ENCODE results near the gene POC1B. TPM values are rescaled to one million over a fixed set of nuclear protein-coding genes. Genes with fewer than 3 reads are reported as not detected.

The POC1B gene
- polyA plus RNA-seq, 1 donor (not counting 4 experiments of a cell fraction or from before 2014, with no cell fraction given): 16.4 TPM

- no peak for DNase-seq (ENCODE audit: low read depth, low spot score)
- Histone ChIP-seq H4K20me1 (ENCODE audit: control insufficient read depth, extremely low read depth, insufficient read depth, low read length) (no peaks in the 10 kb centered on the region), H3K27ac (ENCODE audit: control insufficient read depth, insufficient read depth, low read length) (no peak overlapping the region), H3K36me3 (ENCODE audit: control insufficient read depth in 2 of 2, extremely low read depth in 1 of 2, insufficient read depth in 2 of 2, low read length in 2 of 2) (no peaks in the 10 kb centered on the region), H3K79me2 (ENCODE audit: control insufficient read depth, insufficient read depth, low read length) (no peaks in the 10 kb centered on the region), H3K4me1 (ENCODE audit: control insufficient read depth, extremely low read depth, insufficient read depth, low read length) (peaks cover 5% of the 10 kb centered on the region), H3K27me3 (ENCODE audit: control insufficient read depth, extremely low read depth, insufficient read depth, low read length) (no peaks in the 10 kb centered on the region), H3K9ac (ENCODE audit: control insufficient read depth, extremely low read depth, insufficient read depth, low read length) (no peak overlapping the region), H3K9me1 (ENCODE audit: control insufficient read depth, extremely low read depth, insufficient read depth, low read length) (no peaks in the 10 kb centered on the region), H2AFZ (ENCODE audit: control insufficient read depth, low read length) (no peak overlapping the region), H3K9me3 (ENCODE audit: control insufficient read depth, low read depth, low read length) (no peaks in the 10 kb centered on the region), H3K4me3 (ENCODE audit: control insufficient read depth in 2 of 3, extremely low read depth in 1 of 3, insufficient read depth in 2 of 3, low read depth in 1 of 3, low read length in 3 of 3) (no peak overlapping the region), H3K4me2 (ENCODE audit: control insufficient read depth, extremely low read depth, insufficient read depth, low read depth, low read length) (no peak overlapping the region)
- FAIRE-seq: no peak
- dilution Hi-C loops (cut with MboI; ENCODE audit: extremely low pct_ligation_motif_present, low sequenced_read_pairs): no loop called here
- TF ChIP-seq CTCF (optimal IDR thresholded peaks at IDR 0.05 in 1 of 3, IDR thresholded peaks at IDR 0.05 in 1 of 3, conservative IDR thresholded peaks at IDR 0.05 in 1 of 3; ENCODE audit: extremely low read depth in 1 of 3, insufficient read depth in 2 of 3, low read length in 3 of 3) (no peak), EZH2 (IDR thresholded peaks at IDR 0.05; ENCODE audit: low read length) (no peak)
Observed at GRCh38 chr12:89539426-89540223, 13.8 kb upstream of the POC1B start.

GRCh38 chr12:89538897-89539296 is 13.1 kb upstream of the POC1B start:
- H3K27me3 ChIP-seq (ENCODE audit: control insufficient read depth, extremely low read depth, insufficient read depth, low read length): no peaks in the 10 kb centered on the region
- no peak overlapping the region for H2AFZ ChIP-seq (ENCODE audit: control insufficient read depth, low read length)
- H3K4me3 ChIP-seq (ENCODE audit: control insufficient read depth in 2 of 3, extremely low read depth in 1 of 3, insufficient read depth in 2 of 3, low read depth in 1 of 3, low read length in 3 of 3): no peak overlapping the region
- FAIRE-seq: no peak
- dilution Hi-C loops (cut with MboI; ENCODE audit: extremely low pct_ligation_motif_present, low sequenced_read_pairs): no loop called here
- H3K79me2 ChIP-seq (ENCODE audit: control insufficient read depth, insufficient read depth, low read length): no peaks in the 10 kb centered on the region
- H3K9me1 ChIP-seq (ENCODE audit: control insufficient read depth, extremely low read depth, insufficient read depth, low read length): no peaks in the 10 kb centered on the region
- no peak overlapping the region for H3K9ac ChIP-seq (ENCODE audit: control insufficient read depth, extremely low read depth, insufficient read depth, low read length)
- DNase-seq (ENCODE audit: low read depth, low spot score): no peak
- no peaks in the 10 kb centered on the region for H3K36me3 ChIP-seq (ENCODE audit: control insufficient read depth in 2 of 2, extremely low read depth in 1 of 2, insufficient read depth in 2 of 2, low read length in 2 of 2)
- TF ChIP-seq EZH2 (IDR thresholded peaks at IDR 0.05; ENCODE audit: low read length) (no peak), CTCF (optimal IDR thresholded peaks at IDR 0.05 in 1 of 3, IDR thresholded peaks at IDR 0.05 in 1 of 3, conservative IDR thresholded peaks at IDR 0.05 in 1 of 3; ENCODE audit: extremely low read depth in 1 of 3, insufficient read depth in 2 of 3, low read length in 3 of 3) (no peak)
- H4K20me1 ChIP-seq (ENCODE audit: control insufficient read depth, extremely low read depth, insufficient read depth, low read length): no peaks in the 10 kb centered on the region
- H3K9me3 ChIP-seq (ENCODE audit: control insufficient read depth, low read depth, low read length): no peaks in the 10 kb centered on the region
- no peak overlapping the region for H3K27ac ChIP-seq (ENCODE audit: control insufficient read depth, insufficient read depth, low read length)
- H3K4me1 ChIP-seq (ENCODE audit: control insufficient read depth, extremely low read depth, insufficient read depth, low read length): peaks cover 5% of the 10 kb centered on the region
- no peak overlapping the region for H3K4me2 ChIP-seq (ENCODE audit: control insufficient read depth, extremely low read depth, insufficient read depth, low read depth, low read length)

Measured in keratinocyte (primary cell).